Measurements from ENCODE around the gene SMYD3. TPM values are rescaled to one million over a fixed set of nuclear protein-coding genes. Genes with fewer than 3 reads are reported as not detected.

The SMYD3 gene
- total RNA-seq, 2 experiments from 2014 or later, result 21.3 to 21.4 TPM

- intact Hi-C loops (cut with micrococcal nuclease), result no loop called here
- CTCF ChIA-PET, result no interaction called here
- DNase-seq, result no peak
- Mint-ChIP-seq H3K27ac (no peak overlapping the region), H3K36me3 (ENCODE audit: low read depth) (peaks cover 9% of the 10 kb centered on the region), H3K27me3 (ENCODE audit: low read depth) (no peaks in the 10 kb centered on the region), H3K4me3 (no peak overlapping the region), H3K4me1 (ENCODE audit: low read depth) (no peaks in the 10 kb centered on the region), H3K9me3 (peaks cover 1% of the 10 kb centered on the region)
Observed at GRCh38 chr1:246267426-246267825, 239.7 kb downstream of the SMYD3 start.

GRCh38 chr1:246265481-246265880, 241.6 kb downstream of the SMYD3 start:
- Mint-ChIP-seq H3K27ac (no peak overlapping the region), H3K36me3 (ENCODE audit: low read depth) (peaks cover 17% of the 10 kb centered on the region)

GRCh38 chr1:246262281-246262680, 244.8 kb downstream of the SMYD3 start:
- peaks cover 22% of the 10 kb centered on the region for H3K36me3 Mint-ChIP-seq (ENCODE audit: low read depth)
- H3K27ac Mint-ChIP-seq, result no peak overlapping the region
- H3K4me3 Mint-ChIP-seq, result no peak overlapping the region
- no peaks in the 10 kb centered on the region for H3K4me1 Mint-ChIP-seq (ENCODE audit: low read depth)
- H3K9me3 Mint-ChIP-seq, result peaks cover 10% of the 10 kb centered on the region
- CTCF ChIA-PET, result no interaction called here
- intact Hi-C loops (cut with micrococcal nuclease), result no loop called here
- no peak for DNase-seq
- no peaks in the 10 kb centered on the region for H3K27me3 Mint-ChIP-seq (ENCODE audit: low read depth)

More at GRCh38 chr1:246265481-246265880, 241.6 kb downstream of the SMYD3 start:
- DNase-seq, result no peak
- Mint-ChIP-seq H3K9me3 (peaks cover 1% of the 10 kb centered on the region), H3K4me3 (no peak overlapping the region), H3K4me1 (ENCODE audit: low read depth) (no peaks in the 10 kb centered on the region), H3K27me3 (ENCODE audit: low read depth) (no peaks in the 10 kb centered on the region)
- CTCF ChIA-PET, result no interaction called here
- intact Hi-C loops (cut with micrococcal nuclease), result no loop called here

GRCh38 chr1:246261639-246262038, 245.4 kb downstream of the SMYD3 start:
- no peaks in the 10 kb centered on the region for H3K27me3 Mint-ChIP-seq (ENCODE audit: low read depth)
- H3K9me3 Mint-ChIP-seq, result peaks cover 13% of the 10 kb centered on the region
- CTCF ChIA-PET, result no interaction called here
- H3K4me3 Mint-ChIP-seq, result no peak overlapping the region
- H3K4me1 Mint-ChIP-seq (ENCODE audit: low read depth), result no peaks in the 10 kb centered on the region
- intact Hi-C loops (cut with micrococcal nuclease), result no loop called here
- DNase-seq, result no peak
- no peak overlapping the region for H3K27ac Mint-ChIP-seq
- peaks cover 22% of the 10 kb centered on the region for H3K36me3 Mint-ChIP-seq (ENCODE audit: low read depth)

DNA sequence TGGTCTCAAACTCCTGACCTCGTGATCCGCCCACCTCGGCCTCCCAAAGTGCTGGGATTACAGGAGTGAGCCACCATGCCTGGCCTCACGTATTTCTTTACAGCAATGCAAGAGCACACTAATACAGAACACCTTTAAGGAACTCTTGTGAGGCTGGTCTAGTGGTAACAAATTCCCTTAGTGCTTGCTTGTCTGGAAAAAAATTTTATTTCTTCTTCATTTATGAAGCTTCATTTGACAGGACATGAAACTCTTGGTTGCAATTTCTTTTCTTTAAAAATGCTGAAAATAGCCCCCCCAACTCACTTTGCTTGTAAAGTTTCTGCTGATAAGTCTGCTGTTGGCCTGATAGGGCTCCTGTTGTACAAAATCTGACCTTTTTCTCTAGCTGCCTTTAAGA, 248.8 kb downstream of the SMYD3 start:
- Mint-ChIP-seq H3K4me3 (no peak overlapping the region), H3K4me1 (ENCODE audit: low read depth) (no peaks in the 10 kb centered on the region), H3K27me3 (ENCODE audit: low read depth) (no peaks in the 10 kb centered on the region), H3K9me3 (peaks cover 20% of the 10 kb centered on the region), H3K36me3 (ENCODE audit: low read depth) (peaks cover 21% of the 10 kb centered on the region), H3K27ac (no peak overlapping the region)
- intact Hi-C loops (cut with micrococcal nuclease), result no loop called here
- CTCF ChIA-PET, result no interaction called here
- no peak for DNase-seq

DNA sequence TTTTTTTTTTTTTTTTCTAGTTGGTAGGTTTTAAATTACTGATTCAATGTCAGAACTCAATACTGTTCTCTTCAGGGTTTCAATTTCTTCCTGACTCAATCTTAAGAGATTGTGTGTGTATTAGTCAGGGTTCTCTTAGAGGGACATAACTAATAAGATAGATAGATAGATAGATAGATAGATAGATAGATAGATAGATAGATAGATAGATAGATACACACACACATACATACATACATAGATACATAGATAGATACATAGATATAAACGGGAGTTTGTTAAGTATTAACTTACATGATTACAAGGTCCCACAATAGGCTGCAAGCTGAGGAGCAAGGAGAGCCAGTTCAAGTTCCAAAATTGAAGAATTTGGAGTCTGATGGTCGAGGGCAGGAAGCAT, 251.3 kb downstream of the SMYD3 start:
- no peak for DNase-seq
- Mint-ChIP-seq H3K27me3 (ENCODE audit: low read depth) (no peaks in the 10 kb centered on the region), H3K4me3 (no peak overlapping the region), H3K27ac (no peak overlapping the region), H3K4me1 (ENCODE audit: low read depth) (no peaks in the 10 kb centered on the region), H3K36me3 (ENCODE audit: low read depth) (peaks cover 12% of the 10 kb centered on the region), H3K9me3 (peaks cover 20% of the 10 kb centered on the region)
- intact Hi-C loops (cut with micrococcal nuclease), result no loop called here
- CTCF ChIA-PET, result no interaction called here

- peaks cover 20% of the 10 kb centered on the region for H3K9me3 Mint-ChIP-seq
- CTCF ChIA-PET, result no interaction called here
- intact Hi-C loops (cut with micrococcal nuclease), result no loop called here
- H3K27ac Mint-ChIP-seq, result no peak overlapping the region
- H3K36me3 Mint-ChIP-seq (ENCODE audit: low read depth), result peaks cover 12% of the 10 kb centered on the region
- no peaks in the 10 kb centered on the region for H3K27me3 Mint-ChIP-seq (ENCODE audit: low read depth)
- H3K4me1 Mint-ChIP-seq (ENCODE audit: low read depth), result no peaks in the 10 kb centered on the region
- no peak for DNase-seq
- H3K4me3 Mint-ChIP-seq, result no peak overlapping the region
Observed at GRCh38 chr1:246254854-246255253, 252.2 kb downstream of the SMYD3 start.

DNA sequence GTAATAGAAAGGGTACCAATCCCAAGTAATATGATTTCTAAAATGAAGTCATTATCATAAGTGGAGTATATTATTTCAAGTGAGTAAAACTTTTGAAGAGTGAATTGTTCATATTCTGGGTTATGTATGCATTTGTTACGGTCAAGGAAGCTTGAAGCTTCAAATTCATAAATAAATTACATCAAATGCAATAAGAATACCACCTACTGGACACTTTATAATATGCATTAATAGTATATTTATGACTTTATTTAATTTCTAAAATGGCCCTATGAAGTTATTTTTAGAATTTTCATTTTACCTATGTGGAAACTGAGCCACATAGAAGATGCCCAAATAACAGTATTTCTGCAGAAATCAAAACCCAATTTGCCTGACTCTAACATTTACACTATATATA, 260.6 kb downstream of the SMYD3 start:
- peaks cover 11% of the 10 kb centered on the region for H3K9me3 Mint-ChIP-seq
- no peaks in the 10 kb centered on the region for H3K4me1 Mint-ChIP-seq (ENCODE audit: low read depth)
- H3K27ac Mint-ChIP-seq, result no peak overlapping the region
- intact Hi-C loops (cut with micrococcal nuclease), result no loop called here
- CTCF ChIA-PET, result no interaction called here
- H3K27me3 Mint-ChIP-seq (ENCODE audit: low read depth), result no peaks in the 10 kb centered on the region
- no peak for DNase-seq
- peaks cover 8% of the 10 kb centered on the region for H3K36me3 Mint-ChIP-seq (ENCODE audit: low read depth)
- no peak overlapping the region for H3K4me3 Mint-ChIP-seq

DNA sequence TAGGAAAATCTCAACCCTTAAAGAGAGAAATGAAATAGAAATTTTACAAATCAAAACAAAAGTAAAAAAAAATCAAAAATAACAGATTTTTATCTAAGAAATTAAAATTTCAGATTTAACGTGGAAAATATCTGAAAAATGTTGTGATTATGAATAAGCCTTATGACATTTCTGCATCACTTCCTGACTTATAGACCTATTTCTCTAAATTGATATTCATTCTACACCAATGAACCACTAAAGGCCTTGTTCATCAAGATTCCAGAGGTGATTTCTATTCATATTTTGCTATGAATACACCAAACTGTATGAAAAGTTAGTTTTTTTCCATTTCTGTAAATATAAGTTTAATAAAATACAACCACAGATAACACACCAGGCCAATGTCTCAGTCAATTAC, 261.5 kb downstream of the SMYD3 start:
- Mint-ChIP-seq H3K9me3 (peaks cover 15% of the 10 kb centered on the region), H3K36me3 (ENCODE audit: low read depth) (peaks cover 8% of the 10 kb centered on the region), H3K27ac (no peak overlapping the region), H3K4me1 (ENCODE audit: low read depth) (no peaks in the 10 kb centered on the region), H3K4me3 (no peak overlapping the region), H3K27me3 (ENCODE audit: low read depth) (no peaks in the 10 kb centered on the region)
- DNase-seq, result no peak
- CTCF ChIA-PET, result interaction anchor here (0.7 kb wide), 1 partner anchor 452 kb away, joined by 3 read pairs; no protein-coding TSS in a partner anchor
- intact Hi-C loops (cut with micrococcal nuclease), result no loop called here

DNA sequence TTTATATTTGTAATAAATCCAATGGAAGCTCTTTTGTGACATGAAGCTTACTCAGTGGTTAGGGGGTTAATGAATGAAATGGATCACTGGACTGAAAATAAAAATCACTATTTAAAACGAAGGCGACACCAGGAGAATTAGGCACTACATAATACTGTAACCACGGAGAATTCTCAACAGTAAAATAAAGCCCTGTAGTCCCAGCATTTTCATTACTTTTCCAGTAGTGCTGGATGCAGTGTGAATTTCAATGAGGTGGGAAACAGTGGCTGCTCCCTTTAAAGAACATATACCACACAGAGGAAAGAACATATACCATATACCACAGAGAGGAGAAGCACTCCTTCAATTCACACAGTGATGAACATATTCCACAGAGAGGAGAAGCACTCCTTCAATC, 275.0 kb downstream of the SMYD3 start:
- H3K4me3 Mint-ChIP-seq, result no peak overlapping the region
- H3K27me3 Mint-ChIP-seq (ENCODE audit: low read depth), result no peaks in the 10 kb centered on the region
- H3K27ac Mint-ChIP-seq, result no peak overlapping the region
- peaks cover 7% of the 10 kb centered on the region for H3K36me3 Mint-ChIP-seq (ENCODE audit: low read depth)
- no peaks in the 10 kb centered on the region for H3K4me1 Mint-ChIP-seq (ENCODE audit: low read depth)
- intact Hi-C loops (cut with micrococcal nuclease), result no loop called here
- H3K9me3 Mint-ChIP-seq, result peaks cover 2% of the 10 kb centered on the region
- DNase-seq, result no peak
- CTCF ChIA-PET, result no interaction called here

GRCh38 chr1:246226041-246226440, 281.0 kb downstream of the SMYD3 start:
- Mint-ChIP-seq H3K4me3 (no peak overlapping the region), H3K9me3 (peaks cover 3% of the 10 kb centered on the region), H3K36me3 (ENCODE audit: low read depth) (peaks cover 4% of the 10 kb centered on the region), H3K27ac (no peak overlapping the region), H3K27me3 (ENCODE audit: low read depth) (no peaks in the 10 kb centered on the region), H3K4me1 (ENCODE audit: low read depth) (no peaks in the 10 kb centered on the region)
- DNase-seq, result no peak
- CTCF ChIA-PET, result no interaction called here
- intact Hi-C loops (cut with micrococcal nuclease), result no loop called here

GRCh38 chr1:246221485-246222255, 285.4 kb downstream of the SMYD3 start:
- CTCF ChIA-PET, result interaction anchor here (1.0 kb wide), 1 partner anchor 12 kb away, joined by 3 read pairs; no protein-coding TSS in a partner anchor
- H3K27ac Mint-ChIP-seq, result no peak overlapping the region
- H3K9me3 Mint-ChIP-seq, result peaks cover 5% of the 10 kb centered on the region
- DNase-seq, result no peak
- H3K4me1 Mint-ChIP-seq (ENCODE audit: low read depth), result no peaks in the 10 kb centered on the region
- H3K4me3 Mint-ChIP-seq, result no peak overlapping the region
- no peaks in the 10 kb centered on the region for H3K27me3 Mint-ChIP-seq (ENCODE audit: low read depth)
- intact Hi-C loops (cut with micrococcal nuclease), result no loop called here
- H3K36me3 Mint-ChIP-seq (ENCODE audit: low read depth), result peaks cover 11% of the 10 kb centered on the region

DNA sequence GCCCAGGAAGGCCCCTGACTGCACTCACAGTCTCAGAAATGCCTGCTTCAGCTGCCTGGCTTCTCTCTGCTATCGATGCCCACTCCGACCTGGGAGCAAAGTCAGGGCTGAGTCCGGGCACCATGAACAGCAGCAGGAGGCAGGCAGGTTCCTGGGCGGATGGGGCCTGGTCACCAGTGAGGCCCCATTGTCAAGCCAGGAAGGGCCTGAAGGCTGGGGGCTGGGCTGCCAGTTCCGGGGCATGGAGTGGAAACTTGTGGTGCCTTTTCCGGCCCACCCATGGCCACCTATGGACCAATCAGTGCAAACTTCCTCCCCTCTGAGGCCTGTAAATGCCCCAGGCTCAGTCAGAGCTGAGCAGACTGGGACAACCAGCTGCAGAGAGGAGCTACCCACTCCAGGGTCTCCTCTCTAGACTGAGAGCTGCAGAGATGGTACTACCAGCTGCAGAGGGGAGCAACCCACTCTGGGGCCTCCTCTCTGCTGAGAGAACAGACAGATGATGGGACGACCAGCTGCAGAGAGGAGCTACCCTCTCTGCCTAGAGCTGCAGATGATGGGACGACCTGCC, 286.5 kb downstream of the SMYD3 start:
- H3K36me3 Mint-ChIP-seq (ENCODE audit: low read depth), result peaks cover 13% of the 10 kb centered on the region
- no peak overlapping the region for H3K4me3 Mint-ChIP-seq
- peaks cover 5% of the 10 kb centered on the region for H3K9me3 Mint-ChIP-seq
- no peaks in the 10 kb centered on the region for H3K27me3 Mint-ChIP-seq (ENCODE audit: low read depth)
- no peaks in the 10 kb centered on the region for H3K4me1 Mint-ChIP-seq (ENCODE audit: low read depth)
- CTCF ChIA-PET, result interaction anchor here (1.0 kb wide), 1 partner anchor 11 kb away, joined by 3 read pairs; no protein-coding TSS in a partner anchor
- intact Hi-C loops (cut with micrococcal nuclease), result no loop called here
- no peak overlapping the region for H3K27ac Mint-ChIP-seq
- no peak for DNase-seq

All from activated naive CD4-positive, alpha-beta T cell treated with anti-CD3 and anti-CD28 coated beads for 36 hours (primary cell).